GM12872 (cell line): ENCODE data around the gene TENM4.

Experiments
- TF ChIP-seq, protein P1 (sequence below): IDR thresholded peaks from 3 replicates; pipeline ENCODE4 v1.5.1; 2011; ENCODE audit warnings: low read depth, mild to moderate bottlenecking, low read length, moderate library complexity; ENCODE audit not compliant: insufficient read depth

The TENM4 gene

GRCh38 chr11:79152511-79152910, 288.3 kb downstream of the TENM4 start:
- TF ChIP-seq, protein P1, sequence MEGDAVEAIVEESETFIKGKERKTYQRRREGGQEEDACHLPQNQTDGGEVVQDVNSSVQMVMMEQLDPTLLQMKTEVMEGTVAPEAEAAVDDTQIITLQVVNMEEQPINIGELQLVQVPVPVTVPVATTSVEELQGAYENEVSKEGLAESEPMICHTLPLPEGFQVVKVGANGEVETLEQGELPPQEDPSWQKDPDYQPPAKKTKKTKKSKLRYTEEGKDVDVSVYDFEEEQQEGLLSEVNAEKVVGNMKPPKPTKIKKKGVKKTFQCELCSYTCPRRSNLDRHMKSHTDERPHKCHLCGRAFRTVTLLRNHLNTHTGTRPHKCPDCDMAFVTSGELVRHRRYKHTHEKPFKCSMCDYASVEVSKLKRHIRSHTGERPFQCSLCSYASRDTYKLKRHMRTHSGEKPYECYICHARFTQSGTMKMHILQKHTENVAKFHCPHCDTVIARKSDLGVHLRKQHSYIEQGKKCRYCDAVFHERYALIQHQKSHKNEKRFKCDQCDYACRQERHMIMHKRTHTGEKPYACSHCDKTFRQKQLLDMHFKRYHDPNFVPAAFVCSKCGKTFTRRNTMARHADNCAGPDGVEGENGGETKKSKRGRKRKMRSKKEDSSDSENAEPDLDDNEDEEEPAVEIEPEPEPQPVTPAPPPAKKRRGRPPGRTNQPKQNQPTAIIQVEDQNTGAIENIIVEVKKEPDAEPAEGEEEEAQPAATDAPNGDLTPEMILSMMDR: no peak

- TF ChIP-seq, protein P1: no peak
Observed at GRCh38 chr11:79151396-79151795, 289.4 kb downstream of the TENM4 start.

- TF ChIP-seq, protein P1: no peak
Observed at GRCh38 chr11:79150966-79151365, 289.9 kb downstream of the TENM4 start.

DNA sequence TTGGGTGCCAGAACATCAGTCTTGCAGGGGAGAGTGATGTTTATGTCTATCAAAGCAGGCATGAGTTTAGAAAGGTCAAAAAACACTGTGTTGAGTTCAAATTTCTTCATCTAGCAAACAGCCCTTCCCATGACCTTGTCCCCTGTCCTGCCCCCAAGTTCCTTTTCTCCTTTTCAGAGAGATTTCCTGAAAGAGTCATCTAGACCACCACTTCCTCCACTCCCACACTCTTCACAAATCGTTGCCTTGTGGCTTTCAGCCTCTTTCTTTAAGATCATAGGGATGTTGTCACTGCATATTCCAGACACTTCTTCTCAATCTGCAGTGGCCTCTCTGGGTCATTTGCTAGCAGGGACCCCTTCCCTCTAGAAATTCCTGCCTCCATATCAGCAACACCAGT, 290.5 kb downstream of the TENM4 start:
- TF ChIP-seq, protein P1: no peak

DNA sequence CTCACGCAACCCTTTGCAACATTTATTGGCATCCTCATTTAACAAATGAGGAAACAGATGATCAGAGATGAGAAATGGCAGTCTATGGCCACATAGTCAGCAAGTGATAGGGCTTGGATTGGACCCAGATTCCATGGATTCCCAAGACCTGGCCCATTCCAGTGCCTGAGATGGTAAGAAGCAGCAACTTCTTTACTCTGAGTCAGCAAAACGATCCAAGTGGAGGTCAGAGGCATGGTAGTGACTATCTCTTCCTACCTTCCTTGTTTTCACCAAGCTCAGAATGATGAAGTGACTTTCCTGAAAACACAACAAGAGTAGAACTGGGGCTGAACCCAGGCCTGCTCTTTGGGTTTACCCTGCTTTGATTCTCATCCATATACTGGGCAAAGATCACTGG, 293.1 kb downstream of the TENM4 start:
- TF ChIP-seq, protein P1: no peak

- TF ChIP-seq, protein P1: no peak
Observed at GRCh38 chr11:79147011-79147410, 293.8 kb downstream of the TENM4 start.

- TF ChIP-seq, protein P1: no peak
Observed at GRCh38 chr11:79139900-79140299, 300.9 kb downstream of the TENM4 start.

DNA sequence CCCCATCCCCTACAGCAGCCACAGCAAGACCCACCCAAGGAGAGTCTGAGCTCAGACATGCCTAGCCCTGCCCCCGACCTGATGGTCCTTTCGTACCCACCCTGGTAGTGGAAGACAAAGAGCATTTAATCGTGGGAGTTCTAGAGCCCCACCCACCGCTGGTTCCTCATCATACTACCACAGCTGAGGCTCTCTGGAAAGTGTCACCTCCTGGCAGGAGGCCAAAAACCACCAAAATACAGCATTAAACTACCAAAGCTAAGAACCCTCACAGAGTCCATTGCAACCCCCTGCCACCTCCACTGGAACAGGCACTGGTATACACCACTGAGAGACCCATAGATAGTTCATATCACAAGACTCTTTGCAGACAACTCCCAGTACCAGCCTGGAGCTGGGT, 311.1 kb downstream of the TENM4 start:
- TF ChIP-seq, protein P1: no peak
